Measurements from ENCODE around the gene ITPRIPL2. TPM values are rescaled to one million over a fixed set of nuclear protein-coding genes. Genes with fewer than 3 reads are reported as not detected.

Gene ITPRIPL2
- total RNA-seq, 6 experiments from 2014 or later, result 12.2 to 23.5 (median 17.7) TPM

DNA sequence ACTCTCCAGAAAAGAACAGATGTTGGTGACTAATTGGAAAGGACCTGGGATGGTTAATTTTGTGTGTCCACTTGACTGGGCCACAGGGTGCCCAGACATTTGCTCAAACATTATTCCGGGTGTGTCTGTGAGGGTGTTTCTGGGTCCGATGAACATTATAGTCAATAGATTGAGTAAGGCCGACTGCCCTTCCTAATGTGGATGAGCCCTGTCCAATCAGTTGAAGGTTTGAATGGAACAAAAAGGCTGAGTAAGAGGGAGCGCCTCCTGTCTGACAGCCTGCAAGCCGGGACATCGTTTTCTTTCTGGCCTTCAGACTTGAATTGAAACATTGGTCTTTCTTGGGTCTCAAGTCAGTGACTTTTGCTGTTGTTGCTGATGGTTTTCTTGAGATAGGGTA lies 22.8 kb upstream of the ITPRIPL2 start:
- Histone ChIP-seq H3K27ac (no peak overlapping the region), H3K4me1 (peaks cover 0 to 19% (median 0%) of the 10 kb centered on the region in 4 donors), H3K36me3 (no peaks in the 10 kb centered on the region), H3K27me3 (no peaks in the 10 kb centered on the region), H3K4me3 (no peak overlapping the region), H3K9me3 (no peaks in the 10 kb centered on the region)
- ATAC-seq (no peak), DNase-seq (no peak)
- WGBS (ENCODE audit: insufficient coverage, low coverage, low lambda C conversion rate, missing lambda C conversion rate), result 80% methylated on average over 1 of the region's 6 CpGs
- intact Hi-C loops (cut with DNase I), result no loop called here
- TF ChIP-seq, protein P1, sequence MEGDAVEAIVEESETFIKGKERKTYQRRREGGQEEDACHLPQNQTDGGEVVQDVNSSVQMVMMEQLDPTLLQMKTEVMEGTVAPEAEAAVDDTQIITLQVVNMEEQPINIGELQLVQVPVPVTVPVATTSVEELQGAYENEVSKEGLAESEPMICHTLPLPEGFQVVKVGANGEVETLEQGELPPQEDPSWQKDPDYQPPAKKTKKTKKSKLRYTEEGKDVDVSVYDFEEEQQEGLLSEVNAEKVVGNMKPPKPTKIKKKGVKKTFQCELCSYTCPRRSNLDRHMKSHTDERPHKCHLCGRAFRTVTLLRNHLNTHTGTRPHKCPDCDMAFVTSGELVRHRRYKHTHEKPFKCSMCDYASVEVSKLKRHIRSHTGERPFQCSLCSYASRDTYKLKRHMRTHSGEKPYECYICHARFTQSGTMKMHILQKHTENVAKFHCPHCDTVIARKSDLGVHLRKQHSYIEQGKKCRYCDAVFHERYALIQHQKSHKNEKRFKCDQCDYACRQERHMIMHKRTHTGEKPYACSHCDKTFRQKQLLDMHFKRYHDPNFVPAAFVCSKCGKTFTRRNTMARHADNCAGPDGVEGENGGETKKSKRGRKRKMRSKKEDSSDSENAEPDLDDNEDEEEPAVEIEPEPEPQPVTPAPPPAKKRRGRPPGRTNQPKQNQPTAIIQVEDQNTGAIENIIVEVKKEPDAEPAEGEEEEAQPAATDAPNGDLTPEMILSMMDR (IDR thresholded peaks at IDR 0.05), result no peak
- TF ChIP-seq POLR2A (IDR thresholded peaks at IDR 0.05), result no peak

DNA sequence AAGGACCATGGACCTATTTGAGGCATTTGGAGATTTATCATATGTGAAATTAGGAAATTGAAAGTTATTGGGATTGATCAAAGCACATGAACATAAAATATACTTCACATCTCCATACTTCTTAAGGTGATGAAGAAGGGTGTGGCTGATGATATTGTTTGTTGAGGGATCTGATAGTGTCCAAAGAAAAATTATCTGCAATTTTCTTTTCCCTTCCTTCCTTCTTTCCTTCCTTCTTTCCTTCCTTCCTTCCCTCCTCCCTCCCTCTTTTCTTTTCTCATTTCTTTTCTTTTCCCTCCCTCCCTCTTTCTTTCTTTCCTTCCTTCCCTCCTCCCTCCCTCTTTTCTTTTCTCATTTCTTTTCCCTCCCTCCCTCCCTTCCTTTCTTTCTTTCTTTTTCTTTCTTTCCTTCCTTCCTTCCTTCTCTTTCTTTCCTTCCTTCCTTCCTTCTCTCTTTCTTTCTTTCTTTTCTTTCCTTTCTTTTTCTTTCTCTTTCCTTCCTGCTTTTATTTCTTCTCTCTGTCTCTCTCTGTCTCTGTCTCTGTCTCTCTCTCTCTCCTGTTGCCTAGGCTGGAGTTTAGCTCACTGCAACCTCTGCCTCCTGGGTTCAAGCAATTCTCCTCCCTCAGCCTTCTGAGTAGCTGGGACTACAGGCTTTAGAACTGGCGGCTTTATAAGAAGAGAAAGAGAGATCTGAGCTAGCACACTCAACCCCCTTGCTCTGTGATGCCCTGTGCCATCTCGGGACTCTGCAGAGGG lies 20.9 kb upstream of the ITPRIPL2 start:
- Histone ChIP-seq H3K36me3 (no peaks in the 10 kb centered on the region), H3K9me3 (no peaks in the 10 kb centered on the region), H3K27me3 (no peaks in the 10 kb centered on the region), H3K27ac (no peak overlapping the region), H3K4me1 (peaks cover 0 to 12% (median 0%) of the 10 kb centered on the region in 4 donors), H3K4me3 (no peak overlapping the region)
- WGBS (ENCODE audit: insufficient coverage, low coverage, low lambda C conversion rate, missing lambda C conversion rate), result 44% methylated on average over 2 of the region's 2 CpGs
- intact Hi-C loops (cut with DNase I), result no loop called here
- ATAC-seq (no peak), DNase-seq (no peak)
- TF ChIP-seq, protein P1 (IDR thresholded peaks at IDR 0.05), result no peak

DNA sequence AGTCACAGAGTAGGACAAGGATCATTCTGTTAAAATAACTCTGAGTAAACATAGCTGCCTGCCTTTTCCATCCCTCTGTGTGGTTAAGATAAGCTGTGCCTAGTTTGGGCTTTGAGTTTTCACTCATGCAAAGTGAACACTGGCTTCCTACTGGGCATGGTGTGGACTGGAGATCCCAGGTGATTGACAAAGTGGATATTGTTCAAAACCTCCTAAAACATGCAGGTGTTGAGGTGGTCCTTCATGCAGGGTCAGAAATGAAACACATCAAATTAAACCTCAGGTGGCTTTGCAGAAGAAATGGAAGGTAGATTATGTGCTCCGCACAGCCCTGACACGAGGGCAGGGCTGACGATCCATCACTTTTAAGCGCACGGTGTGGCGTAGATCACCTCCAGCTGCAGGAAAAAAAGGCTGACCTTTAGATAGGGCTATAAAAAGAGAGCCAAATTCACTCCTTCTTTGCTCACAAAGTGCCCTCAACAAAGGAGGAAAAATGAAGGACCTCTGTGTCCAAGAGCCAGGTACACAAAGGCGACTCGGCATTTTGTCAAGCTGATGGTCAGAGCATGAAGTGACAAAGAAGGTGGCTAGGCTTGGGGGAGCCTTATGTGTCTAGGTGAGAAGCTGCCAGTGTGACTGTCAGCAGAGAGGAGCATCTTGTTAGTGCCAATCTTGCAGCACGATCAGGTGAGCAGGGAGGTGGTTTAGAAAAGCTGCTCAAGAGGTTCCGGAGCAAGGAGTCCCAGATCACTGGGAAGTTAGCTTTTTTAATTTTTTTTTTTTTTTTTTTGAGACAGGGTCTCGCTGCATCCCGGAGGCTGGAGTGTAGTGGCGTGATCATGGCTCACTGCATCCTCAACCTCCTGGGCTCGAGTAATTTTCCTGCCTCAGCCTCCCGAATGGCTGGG lies 19.9 kb upstream of the ITPRIPL2 start:
- Histone ChIP-seq H3K36me3 (no peaks in the 10 kb centered on the region), H3K9me3 (no peaks in the 10 kb centered on the region), H3K27ac (no peak overlapping the region), H3K4me3 (no peak overlapping the region), H3K27me3 (no peaks in the 10 kb centered on the region), H3K4me1 (peaks cover 0 to 12% (median 0%) of the 10 kb centered on the region in 4 donors)
- WGBS (ENCODE audit: insufficient coverage, low coverage, low lambda C conversion rate, missing lambda C conversion rate), result 72% methylated on average over 15 of the region's 15 CpGs
- ATAC-seq, result peak; percentile 61 to 89 (median 82)
- no peak for DNase-seq
- intact Hi-C loops (cut with DNase I), result no loop called here
- TF ChIP-seq, protein P1 (IDR thresholded peaks at IDR 0.05), result no peak
- no peak for TF ChIP-seq POLR2A (IDR thresholded peaks at IDR 0.05)

DNA sequence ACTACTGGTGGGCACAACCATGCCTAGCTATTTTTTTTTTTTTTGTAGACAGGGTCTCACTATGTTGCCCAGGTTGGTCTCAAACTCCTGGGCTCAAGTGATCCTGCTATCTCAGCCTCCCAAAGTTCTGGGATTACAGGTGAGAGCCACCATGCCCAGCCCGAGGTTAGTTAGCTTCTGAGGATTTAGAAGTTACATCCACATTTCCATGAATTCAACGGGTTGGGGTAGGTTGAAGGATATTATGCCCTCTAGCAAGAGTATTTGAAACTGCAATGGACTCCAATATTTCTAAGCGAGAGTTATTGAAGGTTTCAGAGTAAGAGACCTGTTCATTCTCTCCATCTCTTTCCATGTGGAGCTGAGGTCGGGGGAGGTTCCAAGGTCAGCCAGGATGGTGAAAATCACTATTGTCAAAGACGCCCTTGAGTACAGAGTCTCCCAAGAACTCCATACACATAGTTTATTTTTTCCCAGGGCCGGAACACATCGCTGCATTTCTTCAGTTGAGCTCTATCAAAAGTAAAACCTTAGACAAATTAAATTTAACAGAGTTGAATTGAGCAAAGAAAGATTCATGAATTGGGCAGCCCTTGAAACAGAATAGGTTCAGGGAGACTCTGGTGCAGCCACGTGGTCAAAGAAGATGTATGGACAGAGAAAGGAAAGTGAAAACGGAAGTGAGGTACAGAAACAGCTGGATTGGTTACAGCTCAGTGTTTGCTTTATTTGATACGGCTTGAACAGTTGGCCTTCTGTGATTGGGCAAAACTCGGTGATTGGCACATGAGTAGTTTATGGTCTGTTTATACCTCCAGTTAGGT lies 19.0 kb upstream of the ITPRIPL2 start:
- intact Hi-C loops (cut with DNase I), result no loop called here
- TF ChIP-seq POLR2A (IDR thresholded peaks at IDR 0.05), result no peak
- TF ChIP-seq, protein P1 (IDR thresholded peaks at IDR 0.05), result no peak
- Histone ChIP-seq H3K27me3 (no peaks in the 10 kb centered on the region), H3K36me3 (no peaks in the 10 kb centered on the region), H3K9me3 (no peaks in the 10 kb centered on the region), H3K4me3 (no peak overlapping the region), H3K27ac (no peak overlapping the region), H3K4me1 (peaks cover 0 to 12% (median 0%) of the 10 kb centered on the region in 4 donors)
- no peak for DNase-seq
- 46% methylated on average over 10 of the region's 11 CpGs for WGBS (ENCODE audit: insufficient coverage, low coverage, low lambda C conversion rate, missing lambda C conversion rate)
- ATAC-seq, result peak; percentile 29 to 73 (median 54)

All from right lobe of liver (tissue), 6 donors.